Measurements from ENCODE around the gene FHIT. TPM values are rescaled to one million over a fixed set of nuclear protein-coding genes. Genes with fewer than 3 reads are reported as not detected.

The FHIT gene
- total RNA-seq, 1 experiment from 2014 or later: 20.1 TPM

DNA sequence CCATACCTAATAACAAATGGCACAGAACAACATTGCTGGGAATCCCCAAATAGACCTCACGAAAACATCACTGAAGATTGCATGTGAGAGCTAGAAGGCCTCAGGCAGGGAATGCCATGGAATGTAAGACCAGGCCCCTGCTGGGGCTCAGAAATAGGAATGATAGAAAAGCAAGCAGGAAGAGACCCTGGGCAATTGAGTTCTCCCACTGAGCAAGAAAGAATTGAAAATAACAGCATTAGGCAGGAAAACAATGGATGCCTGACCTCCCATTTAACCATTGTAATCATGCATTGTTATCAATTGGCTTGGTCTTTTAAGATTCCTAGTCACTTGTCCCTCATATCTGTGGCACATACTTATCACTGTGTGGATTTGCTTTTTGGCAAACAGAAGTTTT is 581.6 kb downstream of the FHIT start:
- BruUV-seq (replicated peaks): no TSS peak
- Mint-ChIP-seq H3K27ac (ENCODE audit: low read depth, unreplicated experiment) (no peak overlapping the region), H3K36me3 (ENCODE audit: insufficient read depth, unreplicated experiment) (no peaks in the 10 kb centered on the region), H3K27me3 (ENCODE audit: insufficient read depth, unreplicated experiment) (no peaks in the 10 kb centered on the region), H3K4me3 (ENCODE audit: unreplicated experiment) (no peak overlapping the region), H3K4me1 (ENCODE audit: insufficient read depth, unreplicated experiment) (no peaks in the 10 kb centered on the region), H3K9me3 (ENCODE audit: unreplicated experiment) (peaks cover under 1% of the 10 kb centered on the region)
- no peak for TF ChIP-seq CTCF (IDR thresholded peaks at IDR 0.05; ENCODE audit: unreplicated experiment)
- DNase-seq (ENCODE audit: unreplicated experiment): no peak
- intact Hi-C loops (cut with micrococcal nuclease): no loop called here
- POLR2A ChIA-PET: no interaction called here
- CTCF ChIA-PET: no interaction called here

DNA sequence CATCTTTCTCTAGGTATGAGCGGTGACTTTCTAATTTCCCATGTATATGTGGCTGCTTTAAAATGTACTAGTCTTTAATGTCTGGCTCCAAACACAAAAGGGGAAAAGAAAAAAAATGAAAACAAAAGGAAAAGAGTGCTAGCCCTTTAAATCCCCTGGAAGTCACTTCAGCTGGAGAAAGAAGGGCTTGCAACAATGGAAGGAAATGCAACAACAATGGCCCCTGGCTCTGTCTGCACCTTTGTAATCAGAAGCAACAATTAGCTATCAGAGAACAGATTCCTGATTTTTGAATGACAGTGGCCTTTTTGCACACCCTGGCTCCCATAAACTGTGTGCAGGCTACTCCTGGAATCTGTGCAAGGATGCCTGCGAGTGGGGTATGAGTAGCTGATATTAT is 591.2 kb downstream of the FHIT start:
- ChIA-PET POLR2A (no interaction called here), CTCF (interaction anchor here (0.7 to 0.9 kb wide), 2 partner anchors 11 to 722 kb away, joined by 3 to 4 read pairs; no protein-coding TSS in a partner anchor)
- no peak for DNase-seq (ENCODE audit: unreplicated experiment)
- no peak for TF ChIP-seq CTCF (IDR thresholded peaks at IDR 0.05; ENCODE audit: unreplicated experiment)
- H3K36me3 Mint-ChIP-seq (ENCODE audit: insufficient read depth, unreplicated experiment): no peaks in the 10 kb centered on the region
- no peak overlapping the region for H3K4me3 Mint-ChIP-seq (ENCODE audit: unreplicated experiment)
- peaks cover 17% of the 10 kb centered on the region for H3K9me3 Mint-ChIP-seq (ENCODE audit: unreplicated experiment)
- H3K27me3 Mint-ChIP-seq (ENCODE audit: insufficient read depth, unreplicated experiment): no peaks in the 10 kb centered on the region
- no peaks in the 10 kb centered on the region for H3K4me1 Mint-ChIP-seq (ENCODE audit: insufficient read depth, unreplicated experiment)
- intact Hi-C loops (cut with micrococcal nuclease): no loop called here
- H3K27ac Mint-ChIP-seq (ENCODE audit: low read depth, unreplicated experiment): no peak overlapping the region
- no TSS peak for BruUV-seq (replicated peaks)

DNA sequence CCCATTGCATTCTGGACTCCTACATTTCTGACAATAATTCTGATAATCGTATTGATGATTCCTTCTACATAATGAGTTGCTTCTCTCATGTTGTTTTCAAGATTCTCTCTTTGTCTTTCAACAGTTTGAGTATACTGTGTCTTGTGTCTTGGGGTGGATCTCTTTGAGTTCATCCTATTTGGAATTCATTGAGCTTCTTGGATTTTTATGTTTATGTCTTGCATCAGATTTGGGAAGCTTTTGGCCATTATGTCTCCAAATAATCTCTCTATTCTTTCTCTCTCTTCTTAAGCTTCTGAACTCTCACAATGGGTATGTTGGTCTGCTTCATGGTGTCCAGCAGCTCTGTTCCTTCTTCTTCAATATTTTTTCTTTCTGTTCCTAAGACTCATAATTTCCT is 592.2 kb downstream of the FHIT start:
- CTCF ChIA-PET: interaction anchor here (0.8 kb wide), 1 partner anchor 283 kb away, joined by 4 read pairs; no protein-coding TSS in a partner anchor
- Mint-ChIP-seq H3K36me3 (ENCODE audit: insufficient read depth, unreplicated experiment) (no peaks in the 10 kb centered on the region), H3K27me3 (ENCODE audit: insufficient read depth, unreplicated experiment) (no peaks in the 10 kb centered on the region), H3K4me1 (ENCODE audit: insufficient read depth, unreplicated experiment) (no peaks in the 10 kb centered on the region), H3K27ac (ENCODE audit: low read depth, unreplicated experiment) (no peak overlapping the region), H3K4me3 (ENCODE audit: unreplicated experiment) (no peak overlapping the region), H3K9me3 (ENCODE audit: unreplicated experiment) (peaks cover 11% of the 10 kb centered on the region)
- no TSS peak for BruUV-seq (replicated peaks)
- no peak for TF ChIP-seq CTCF (IDR thresholded peaks at IDR 0.05; ENCODE audit: unreplicated experiment)
- intact Hi-C loops (cut with micrococcal nuclease): no loop called here
- POLR2A ChIA-PET: no interaction called here
- no peak for DNase-seq (ENCODE audit: unreplicated experiment)

DNA sequence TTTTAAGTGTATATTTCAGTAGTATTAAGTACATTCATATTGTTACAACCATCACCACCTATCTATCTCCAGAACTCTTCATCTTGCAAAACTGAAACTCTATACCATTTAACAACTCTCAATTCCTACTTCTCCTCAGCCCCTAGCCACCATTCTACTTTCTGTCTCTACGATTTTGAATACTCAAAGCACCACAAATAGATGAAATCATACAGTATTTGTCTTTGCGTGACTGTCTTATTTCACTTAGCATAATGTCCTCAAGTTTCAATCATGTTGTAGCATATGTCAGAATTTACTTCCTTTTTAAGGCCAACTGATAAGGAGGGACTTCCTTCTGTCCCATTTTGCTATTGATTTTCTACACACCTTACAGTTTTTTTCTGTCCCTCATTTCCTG is 593.3 kb downstream of the FHIT start:
- CTCF ChIA-PET: interaction anchor here (0.7 kb wide), 1 partner anchor 1414 kb away, joined by 4 read pairs; no protein-coding TSS in a partner anchor
- TF ChIP-seq CTCF (IDR thresholded peaks at IDR 0.05; ENCODE audit: unreplicated experiment): no peak
- H3K9me3 Mint-ChIP-seq (ENCODE audit: unreplicated experiment): peaks cover 9% of the 10 kb centered on the region
- no peak overlapping the region for H3K4me3 Mint-ChIP-seq (ENCODE audit: unreplicated experiment)
- POLR2A ChIA-PET: no interaction called here
- no peak for DNase-seq (ENCODE audit: unreplicated experiment)
- H3K27me3 Mint-ChIP-seq (ENCODE audit: insufficient read depth, unreplicated experiment): no peaks in the 10 kb centered on the region
- no TSS peak for BruUV-seq (replicated peaks)
- H3K27ac Mint-ChIP-seq (ENCODE audit: low read depth, unreplicated experiment): no peak overlapping the region
- no peaks in the 10 kb centered on the region for H3K4me1 Mint-ChIP-seq (ENCODE audit: insufficient read depth, unreplicated experiment)
- H3K36me3 Mint-ChIP-seq (ENCODE audit: insufficient read depth, unreplicated experiment): no peaks in the 10 kb centered on the region
- intact Hi-C loops (cut with micrococcal nuclease): no loop called here

Measured in MCF 10A (cell line).